HG03571 (cell line): ENCODE measurements around the gene MUC5AC.
"Not testable (repeated sequence)": the region's sequence is repeated elsewhere in the genome, so short reads cannot be mapped to it uniquely, and the experiment has no call there.

ENCODE experiments used
- ATAC-seq: cut with Tn5 transposase; IDR thresholded peaks from one replicate; pipeline ENCODE4 v1.9.1; 2021; ENCODE audit not compliant: unreplicated experiment

MUC5AC gene

DNA sequence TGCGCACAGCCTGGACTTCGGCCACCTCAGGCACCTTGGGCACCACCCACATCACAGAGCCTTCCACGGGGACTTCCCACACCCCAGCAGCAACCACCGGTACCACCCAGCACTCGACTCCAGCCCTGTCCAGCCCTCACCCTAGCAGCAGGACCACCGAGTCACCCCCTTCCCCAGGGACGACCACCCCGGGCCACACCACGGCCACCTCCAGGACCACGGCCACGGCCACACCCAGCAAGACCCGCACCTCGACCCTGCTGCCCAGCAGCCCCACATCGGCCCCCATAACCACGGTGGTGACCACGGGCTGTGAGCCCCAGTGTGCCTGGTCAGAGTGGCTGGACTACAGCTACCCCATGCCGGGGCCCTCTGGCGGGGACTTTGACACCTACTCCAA is 91.2 kb downstream of the MUC5AC start:
- ATAC-seq: not testable (repeated sequence)

DNA sequence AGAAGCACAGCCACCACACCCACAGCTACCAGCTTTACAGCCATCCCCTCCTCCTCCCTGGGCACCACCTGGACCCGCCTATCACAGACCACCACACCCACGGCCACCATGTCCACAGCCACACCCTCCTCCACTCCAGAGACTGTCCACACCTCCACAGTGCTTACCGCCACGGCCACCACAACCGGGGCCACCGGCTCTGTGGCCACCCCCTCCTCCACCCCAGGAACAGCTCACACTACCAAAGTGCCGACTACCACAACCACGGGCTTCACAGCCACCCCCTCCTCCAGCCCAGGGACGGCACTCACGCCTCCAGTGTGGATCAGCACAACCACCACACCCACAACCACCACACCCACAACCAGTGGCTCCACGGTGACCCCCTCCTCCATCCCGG is 92.7 kb downstream of the MUC5AC start:
- ATAC-seq: not testable (repeated sequence)
